Superior temporal gyrus (tissue), 1 donor: ENCODE measurements around the gene LDLRAD4.
A peak's percentile ranks its signal among the peaks of the same experiment; 100 is the strongest.

ENCODE experiments used
- DNase-seq: peaks from one replicate; pipeline ENCODE4 v3.0.0-alpha.2; 2016; ENCODE audit errors: extremely low spot score

LDLRAD4 gene

GRCh38 chr18:13369756-13370510 lies 151.4 kb downstream of the LDLRAD4 start:
- DNase-seq, result no peak

GRCh38 chr18:13370995-13371625 lies 152.6 kb downstream of the LDLRAD4 start:
- DNase-seq, result no peak

- DNase-seq, result no peak
Measured at GRCh38 chr18:13371689-13372418, 153.3 kb downstream of the LDLRAD4 start.

GRCh38 chr18:13372531-13372951 lies 154.0 kb downstream of the LDLRAD4 start:
- no peak for DNase-seq

- no peak for DNase-seq
Measured at GRCh38 chr18:13374096-13374467, 155.5 kb downstream of the LDLRAD4 start.

GRCh38 chr18:13374468-13375301 lies 156.1 kb downstream of the LDLRAD4 start:
- DNase-seq, result peak; percentile 80

GRCh38 chr18:13375302-13376255 lies 157.0 kb downstream of the LDLRAD4 start:
- no peak for DNase-seq

- DNase-seq, result no peak
Measured at GRCh38 chr18:13376298-13376840, 157.8 kb downstream of the LDLRAD4 start.

- no peak for DNase-seq
Measured at GRCh38 chr18:13376841-13377351, 158.3 kb downstream of the LDLRAD4 start.

GRCh38 chr18:13377496-13377895 lies 158.9 kb downstream of the LDLRAD4 start:
- no peak for DNase-seq

GRCh38 chr18:13378150-13378549 lies 159.6 kb downstream of the LDLRAD4 start:
- DNase-seq, result no peak

- DNase-seq, result no peak
Measured at GRCh38 chr18:13379062-13379865, 160.7 kb downstream of the LDLRAD4 start.

GRCh38 chr18:13379930-13380690 lies 161.6 kb downstream of the LDLRAD4 start:
- no peak for DNase-seq

- DNase-seq, result no peak
Measured at GRCh38 chr18:13380691-13381070, 162.1 kb downstream of the LDLRAD4 start.

GRCh38 chr18:13381331-13381730 lies 162.8 kb downstream of the LDLRAD4 start:
- no peak for DNase-seq

GRCh38 chr18:13381944-13382365 lies 163.4 kb downstream of the LDLRAD4 start:
- DNase-seq, result peak; percentile 61

GRCh38 chr18:13382366-13382953 lies 163.9 kb downstream of the LDLRAD4 start:
- DNase-seq, result no peak
